GM21390 (cell line): ENCODE data around the gene ASB10.
A peak's percentile ranks its signal among the peaks of the same experiment; 100 is the strongest.

Experiments
- ATAC-seq: cut with Tn5 transposase; IDR thresholded peaks from one replicate; pipeline ENCODE4 v1.9.1; 2021; ENCODE audit not compliant: unreplicated experiment

The ASB10 gene

DNA sequence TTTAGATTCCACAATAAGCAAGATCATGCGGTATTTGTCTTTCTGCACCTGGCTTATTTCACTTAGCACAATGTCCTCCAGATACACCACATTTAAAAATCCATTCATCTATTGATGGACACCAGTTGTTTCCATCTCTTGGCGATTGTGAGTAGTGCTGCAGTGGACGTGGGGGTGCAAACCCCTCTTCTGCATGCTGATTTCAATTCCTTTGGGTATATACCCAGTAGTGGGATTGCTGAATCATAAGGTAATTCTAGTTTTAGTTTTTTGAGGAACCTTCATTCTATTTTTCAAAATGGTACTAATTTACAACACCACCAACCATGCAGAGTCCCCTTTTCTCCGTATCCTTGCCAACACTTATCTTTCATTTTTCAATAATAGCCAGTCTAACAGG, 2.0 kb upstream of the ASB10 start:
- no peak for ATAC-seq

DNA sequence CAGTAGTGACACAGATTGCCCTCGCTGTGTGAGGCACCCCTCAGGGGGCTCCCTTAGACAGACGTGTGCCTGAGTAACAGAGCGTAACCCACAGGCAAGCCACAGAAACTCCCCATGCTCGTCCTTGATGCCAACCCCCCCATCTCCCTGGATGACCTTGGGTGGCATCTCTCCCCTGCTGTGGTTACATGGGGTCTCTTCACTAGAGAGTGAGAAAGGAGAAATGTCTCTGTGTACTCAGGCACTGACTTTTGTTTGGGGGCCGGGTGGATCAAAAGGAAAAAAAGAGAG, 1.1 kb upstream of the ASB10 start:
- ATAC-seq = no peak

DNA sequence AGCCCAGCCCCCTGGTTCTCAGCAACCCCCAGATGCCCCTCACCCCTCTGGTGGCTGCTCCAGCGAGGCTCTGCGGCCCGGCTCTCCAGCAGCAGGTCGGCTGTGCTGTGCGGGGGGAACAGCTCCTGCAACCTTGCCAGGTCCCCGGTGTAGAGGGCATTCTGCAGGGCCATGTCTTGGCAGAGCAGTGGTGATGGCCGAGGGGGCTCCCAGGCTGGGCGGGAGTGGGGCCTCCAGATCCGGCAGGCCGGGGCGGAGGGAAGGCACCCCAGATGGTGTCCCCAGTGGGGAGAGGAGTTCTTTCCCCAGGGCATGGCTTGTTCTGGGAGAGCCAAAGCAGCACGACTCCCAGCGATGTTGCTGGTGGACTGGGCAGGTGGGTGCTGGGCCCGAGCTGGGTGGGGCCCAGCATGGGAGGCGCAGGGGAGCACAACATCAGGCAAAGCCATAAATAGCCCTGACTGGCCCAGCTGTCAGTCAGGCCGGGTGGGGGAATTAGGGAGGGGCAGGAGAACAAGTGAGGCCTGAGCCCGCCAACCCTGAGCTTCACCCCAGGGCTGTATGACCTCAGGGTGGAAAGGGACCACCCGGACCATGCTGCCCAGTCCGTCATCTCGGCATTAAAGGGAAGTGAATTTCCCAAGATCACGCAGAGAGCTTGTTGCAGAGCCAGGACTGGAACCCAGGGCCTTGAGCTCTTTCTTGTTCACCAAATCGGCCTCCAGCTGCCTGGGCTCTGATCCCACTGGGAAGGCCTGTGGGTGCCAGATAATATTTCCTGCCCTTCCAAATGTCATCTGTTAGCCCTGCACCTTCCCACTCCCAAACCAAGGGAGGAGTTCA, 580 bp upstream of the ASB10 start:
- ATAC-seq = no peak

DNA sequence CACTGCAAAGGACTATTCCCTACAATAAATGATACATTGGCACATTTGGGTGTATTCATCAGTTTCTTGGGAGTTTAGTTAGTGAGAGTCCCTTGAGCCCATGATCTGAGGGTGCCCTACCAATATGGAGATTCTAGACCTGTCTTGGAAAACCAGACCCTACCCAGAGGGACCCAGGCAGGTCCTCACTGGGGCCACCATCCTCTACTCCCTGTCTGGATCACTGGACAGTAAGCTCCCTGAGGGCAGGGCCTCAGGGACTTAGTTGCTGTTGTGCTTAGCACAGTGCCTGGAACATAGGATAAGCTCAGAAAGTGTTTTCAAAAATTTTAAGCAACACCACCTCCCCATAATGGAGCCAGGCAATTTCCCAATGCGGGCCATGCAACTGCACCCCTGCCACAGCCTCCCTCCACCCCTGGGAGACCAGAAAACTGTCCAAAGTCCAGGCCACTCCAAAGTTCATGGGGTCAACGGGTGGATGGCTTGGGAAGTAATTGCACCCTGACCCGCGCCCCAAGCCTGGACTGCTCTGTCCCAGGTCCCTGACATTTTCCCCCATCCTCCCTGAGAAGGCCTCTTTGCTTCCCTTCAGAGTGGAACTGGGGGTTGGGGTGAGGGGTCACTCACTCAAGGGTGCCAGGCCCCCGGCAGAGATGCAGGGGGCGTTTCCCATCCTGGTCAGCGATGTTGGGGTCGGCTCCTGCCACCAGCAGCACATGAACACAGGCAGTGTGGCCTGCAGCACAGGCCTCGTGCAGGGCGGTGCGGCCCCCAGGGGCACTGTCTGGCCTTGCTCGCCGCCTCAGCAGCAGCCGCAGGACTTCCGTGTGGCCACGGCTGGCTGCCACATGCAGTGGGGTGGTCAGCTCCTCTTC, 1.0 kb downstream of the ASB10 start:
- no peak for ATAC-seq

DNA sequence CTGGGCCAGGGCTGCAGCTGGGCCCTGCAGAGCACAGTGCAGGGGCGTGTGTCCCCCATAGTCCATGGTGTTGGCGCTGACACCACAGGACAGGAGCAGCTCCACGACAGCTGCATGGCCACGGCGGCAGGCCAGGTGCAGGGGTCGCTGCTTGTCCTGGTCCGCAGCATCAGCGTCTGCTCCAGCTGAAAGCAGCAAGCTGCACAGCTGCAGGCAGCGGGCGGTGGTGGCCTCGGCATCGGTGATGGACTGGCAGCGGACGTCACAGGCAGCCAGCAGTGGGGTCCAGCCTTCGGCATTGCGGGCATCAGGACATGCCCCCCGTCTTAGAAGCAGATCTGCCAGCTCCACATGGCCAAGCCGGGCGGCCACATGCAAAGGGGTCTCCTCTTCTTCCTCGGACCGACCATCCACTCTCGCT, 6.0 kb downstream of the ASB10 start:
- ATAC-seq = no peak

DNA sequence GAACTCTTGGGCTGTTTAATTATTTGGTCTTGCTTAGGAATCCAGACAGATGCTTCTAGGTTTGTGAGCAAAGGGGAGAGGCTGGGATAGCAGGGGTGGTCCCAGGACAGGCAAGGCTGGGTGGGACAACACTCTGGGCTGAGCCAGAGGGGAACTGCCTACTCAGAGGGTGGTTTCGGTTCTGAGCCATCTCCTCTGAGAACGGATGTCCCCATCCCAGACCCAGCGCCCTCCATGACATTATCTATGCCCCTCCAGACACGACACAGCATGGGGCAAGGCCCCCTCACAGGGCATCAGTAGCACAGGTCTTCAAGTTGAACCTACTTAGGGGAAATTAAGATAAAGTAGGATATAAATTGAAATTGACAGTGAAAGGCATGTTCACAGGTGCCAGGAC, 7.1 kb downstream of the ASB10 start:
- ATAC-seq = no peak

DNA sequence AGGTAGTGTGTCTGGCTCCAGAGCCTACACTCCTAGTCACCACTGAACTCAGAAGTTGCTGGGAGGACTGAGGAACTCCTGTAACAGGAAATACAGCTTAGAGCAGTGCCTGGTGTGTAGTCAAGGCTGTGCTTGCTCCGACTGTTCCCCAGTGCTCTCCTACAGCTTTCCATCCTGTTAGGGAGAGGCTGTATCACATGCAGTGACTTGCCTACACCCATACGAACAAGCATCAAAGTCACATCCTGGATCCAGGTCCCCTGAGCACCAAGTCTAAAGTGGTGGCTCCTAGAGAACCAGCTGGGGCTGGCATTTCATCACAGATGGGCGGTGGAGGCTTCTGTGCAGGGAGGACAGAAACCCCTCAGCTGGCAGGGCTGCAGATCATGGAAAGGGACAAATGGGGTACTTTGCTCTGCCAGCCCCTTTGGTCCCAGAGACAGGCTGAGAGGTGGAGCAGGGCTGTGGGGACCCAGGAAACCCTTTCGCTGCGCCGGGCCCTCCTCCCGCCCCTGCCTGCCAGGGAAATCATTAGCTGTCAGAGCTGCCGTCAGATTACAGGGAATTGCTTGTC, 7.7 kb downstream of the ASB10 start:
- no peak for ATAC-seq

DNA sequence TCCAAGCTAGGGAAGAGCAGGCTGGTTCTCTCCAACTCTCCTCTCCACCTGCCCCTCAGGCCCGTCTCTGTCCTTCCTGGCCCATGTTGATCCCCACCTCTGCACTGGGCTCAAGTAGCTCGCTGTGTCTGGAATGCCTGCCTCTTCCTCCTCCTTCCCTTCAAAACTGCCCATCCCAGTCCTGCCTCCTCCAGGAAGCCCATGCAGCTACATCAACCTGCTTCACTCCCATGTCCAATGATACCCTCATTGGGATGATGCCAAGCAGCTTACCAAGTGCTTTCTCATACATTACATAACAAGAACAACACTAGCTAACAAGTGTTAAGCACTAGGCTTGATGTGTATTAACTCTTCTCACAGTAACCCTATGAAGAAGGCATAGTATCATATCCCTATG, 8.2 kb downstream of the ASB10 start:
- no peak for ATAC-seq

DNA sequence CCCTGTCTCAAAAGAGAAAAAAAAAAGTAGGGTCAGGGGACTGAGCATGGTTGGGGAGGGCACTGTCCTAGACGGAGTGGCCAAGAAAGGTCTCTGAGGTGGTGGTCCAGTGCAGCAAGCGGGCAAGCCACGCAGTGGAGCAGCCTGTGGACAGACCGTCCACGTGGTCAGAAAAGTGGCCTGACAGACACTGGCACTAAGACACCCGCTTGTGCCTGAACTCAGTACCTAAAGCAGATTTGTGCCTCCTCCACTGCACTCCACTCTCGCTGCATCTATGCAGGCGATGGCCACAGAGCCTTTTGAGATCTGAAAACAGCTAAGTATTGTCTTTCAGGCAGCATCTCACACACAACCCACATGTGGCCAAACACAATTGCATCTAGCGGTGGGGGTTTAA, 8.8 kb downstream of the ASB10 start:
- ATAC-seq = no peak

DNA sequence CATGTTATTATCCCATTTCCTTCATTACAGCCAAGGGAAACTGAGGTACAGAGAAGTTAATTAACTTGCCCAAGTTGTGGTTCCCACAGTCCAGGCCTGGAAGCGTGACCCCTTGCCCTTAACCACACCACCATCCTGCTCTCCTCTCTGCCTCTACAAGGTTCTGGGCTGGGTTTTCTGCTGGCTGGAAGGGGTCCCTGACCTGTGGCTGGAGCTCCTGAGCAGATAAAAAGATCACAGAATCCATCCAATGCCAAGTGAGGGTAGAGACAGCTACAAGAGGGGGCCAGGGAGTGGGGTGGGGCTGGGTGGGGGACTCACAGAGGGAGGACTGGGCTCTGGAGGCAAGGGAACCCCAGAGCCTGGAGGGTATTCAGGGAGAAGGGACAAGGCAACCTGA, 9.7 kb downstream of the ASB10 start:
- ATAC-seq = no peak

DNA sequence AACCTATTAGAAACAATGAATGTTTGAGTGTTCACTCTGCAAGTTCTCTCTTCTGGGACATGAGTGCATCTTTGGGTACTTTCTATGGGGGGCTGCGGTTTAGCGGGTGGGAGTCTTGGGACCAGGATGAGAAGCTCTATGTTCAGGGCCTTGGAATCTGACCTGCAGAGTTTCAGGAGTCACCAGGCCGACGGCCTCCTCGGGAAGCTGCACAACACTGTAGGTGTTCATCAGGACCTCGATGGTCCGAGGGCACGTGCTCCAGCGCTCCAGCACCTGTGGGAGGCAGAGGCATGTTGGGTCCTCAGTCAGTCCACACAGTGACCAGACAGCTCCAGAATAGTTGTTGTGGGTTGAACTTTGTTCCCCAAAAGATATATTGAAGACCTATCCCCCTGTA, 10.6 kb downstream of the ASB10 start:
- no peak for ATAC-seq

DNA sequence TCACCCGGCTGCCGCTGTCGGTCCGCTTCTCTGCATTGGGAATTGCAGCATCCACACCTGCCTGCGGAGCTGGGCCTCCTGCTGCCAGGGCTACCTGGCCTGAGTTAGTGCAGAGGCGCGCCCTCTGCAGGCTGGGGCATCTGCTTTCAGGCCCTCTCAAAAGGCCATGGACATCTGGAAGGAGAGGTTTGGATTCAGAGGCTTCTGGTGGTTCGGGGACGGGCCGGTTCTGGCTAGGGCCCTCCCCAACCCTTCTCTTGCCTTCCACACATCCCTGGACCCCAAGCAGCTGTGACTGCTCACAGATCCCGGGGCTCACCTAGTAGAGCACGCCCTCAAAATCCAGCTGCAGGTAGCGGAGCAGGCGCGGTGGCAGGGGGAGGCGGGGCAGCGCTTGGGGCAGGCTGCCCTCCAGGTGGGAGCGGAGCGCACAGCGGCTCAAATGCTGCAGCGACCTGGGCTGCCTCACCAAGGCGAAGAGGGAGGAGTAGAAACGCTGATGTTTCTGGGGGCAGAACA, 11.2 kb downstream of the ASB10 start:
- no peak for ATAC-seq

DNA sequence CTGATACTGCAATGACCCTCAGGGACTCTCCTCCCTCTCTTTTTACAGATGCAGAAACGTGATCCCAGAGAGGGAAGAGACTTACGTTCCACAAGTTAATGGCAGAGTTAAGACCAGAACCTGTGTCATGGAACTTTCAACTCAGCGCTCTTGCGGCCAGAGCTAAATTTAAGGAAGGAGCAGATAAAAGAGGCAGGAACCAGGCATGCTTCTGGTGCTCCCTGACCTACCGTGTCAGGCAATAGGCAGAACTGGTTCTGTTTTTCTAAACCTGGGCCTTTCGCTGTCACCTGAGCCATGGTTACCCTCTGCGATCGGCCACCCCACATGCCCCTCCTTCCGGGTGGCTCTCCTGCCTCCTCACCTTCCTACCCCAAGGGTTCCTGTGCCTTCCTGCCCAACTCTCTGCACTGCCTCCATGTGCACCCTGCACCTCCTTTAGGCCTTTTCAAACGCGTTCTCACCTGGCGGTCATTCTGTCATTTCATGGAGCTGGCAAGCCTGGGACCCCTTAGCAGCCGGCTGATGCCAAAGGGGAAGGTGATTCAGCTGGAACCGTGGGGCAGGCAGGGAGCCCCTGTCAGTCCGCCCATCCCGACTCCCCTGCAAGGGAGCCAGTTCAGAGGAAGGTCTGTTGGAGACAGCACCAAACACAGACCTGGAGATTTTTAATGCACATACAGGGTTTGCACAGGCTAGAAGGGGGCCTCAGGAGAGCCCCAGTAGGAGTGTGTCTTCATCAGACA, 11.8 kb downstream of the ASB10 start:
- ATAC-seq = no peak

DNA sequence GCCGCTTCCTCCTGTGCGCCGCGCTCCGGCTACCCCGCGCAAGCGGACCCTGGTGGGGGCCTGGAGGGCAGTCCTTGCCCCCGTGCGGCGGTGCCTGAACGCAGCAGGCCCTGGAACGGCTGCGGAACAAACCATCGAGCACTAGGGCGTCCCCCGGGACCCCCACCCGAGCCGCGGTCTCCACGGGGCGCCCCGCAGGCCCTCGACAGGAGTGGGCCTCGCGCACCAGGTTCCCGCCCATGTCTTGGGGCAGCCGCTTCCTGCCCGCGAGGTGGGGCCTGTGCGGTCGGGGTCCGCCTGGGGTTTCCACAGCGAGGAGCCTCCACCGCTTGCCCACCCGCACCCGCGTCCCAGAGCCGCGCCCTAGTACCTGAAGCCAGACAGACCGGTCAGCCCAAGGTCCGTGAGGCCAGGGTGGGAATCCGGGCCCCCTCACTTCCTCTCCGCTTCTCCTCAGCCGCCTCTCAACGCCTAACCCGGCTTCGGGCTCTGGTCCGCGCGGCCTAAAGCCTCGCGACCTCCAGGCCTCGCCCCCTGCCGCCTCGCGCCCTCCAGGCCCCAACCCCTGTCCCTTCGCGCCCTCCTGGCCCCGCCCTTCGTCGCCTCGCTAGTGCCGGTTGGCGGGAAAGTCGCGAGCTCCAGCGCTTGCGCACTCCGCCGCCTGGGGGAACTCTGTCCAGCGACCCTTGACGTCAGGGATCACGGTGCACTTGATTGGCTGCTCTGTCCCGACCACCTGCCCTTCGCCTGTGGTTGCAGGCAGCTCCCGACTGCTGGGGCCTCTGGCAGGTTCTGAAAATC, 12.6 kb downstream of the ASB10 start:
- ATAC-seq = no peak

DNA sequence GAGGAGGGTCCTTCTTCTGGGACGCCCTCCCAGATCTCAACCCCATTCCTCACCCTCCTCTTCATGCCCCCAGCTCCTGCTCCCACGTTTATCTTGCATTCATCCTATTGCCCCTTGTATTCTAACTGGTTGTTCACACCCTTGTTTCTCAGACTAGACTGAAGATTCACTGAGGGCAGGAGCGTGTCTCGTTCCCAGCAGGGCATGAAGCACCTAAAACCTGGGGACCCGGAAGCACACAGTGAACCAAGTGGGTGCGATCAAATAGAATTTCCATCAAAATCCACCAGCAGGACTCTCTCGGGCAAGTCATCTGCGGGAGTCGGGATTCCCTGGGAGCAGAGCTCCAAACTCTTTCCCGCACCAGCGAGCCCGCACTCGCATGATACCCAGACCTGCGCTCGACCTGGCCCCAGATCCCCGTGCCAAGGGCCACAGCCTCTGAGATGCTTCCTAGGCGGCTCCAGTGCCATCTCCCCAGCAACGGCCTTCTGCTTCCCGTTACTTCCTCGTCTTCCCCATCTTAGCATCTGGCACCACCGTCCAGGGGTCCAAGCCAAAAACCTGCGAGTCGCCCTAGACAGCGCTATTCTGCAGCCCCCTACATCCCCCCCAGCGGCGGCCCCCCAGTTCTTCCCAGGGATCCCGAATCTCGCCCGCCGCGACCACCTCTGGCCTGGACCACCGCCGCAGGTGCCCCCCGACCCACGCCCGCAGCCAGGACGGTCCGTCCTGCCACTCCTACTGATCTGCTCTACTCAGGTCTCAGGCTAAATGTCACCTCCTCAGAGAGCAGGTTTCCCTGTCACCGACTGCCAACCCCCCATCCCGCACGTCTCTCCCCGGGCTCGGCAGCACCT, 13.4 kb downstream of the ASB10 start:
- ATAC-seq = no peak

DNA sequence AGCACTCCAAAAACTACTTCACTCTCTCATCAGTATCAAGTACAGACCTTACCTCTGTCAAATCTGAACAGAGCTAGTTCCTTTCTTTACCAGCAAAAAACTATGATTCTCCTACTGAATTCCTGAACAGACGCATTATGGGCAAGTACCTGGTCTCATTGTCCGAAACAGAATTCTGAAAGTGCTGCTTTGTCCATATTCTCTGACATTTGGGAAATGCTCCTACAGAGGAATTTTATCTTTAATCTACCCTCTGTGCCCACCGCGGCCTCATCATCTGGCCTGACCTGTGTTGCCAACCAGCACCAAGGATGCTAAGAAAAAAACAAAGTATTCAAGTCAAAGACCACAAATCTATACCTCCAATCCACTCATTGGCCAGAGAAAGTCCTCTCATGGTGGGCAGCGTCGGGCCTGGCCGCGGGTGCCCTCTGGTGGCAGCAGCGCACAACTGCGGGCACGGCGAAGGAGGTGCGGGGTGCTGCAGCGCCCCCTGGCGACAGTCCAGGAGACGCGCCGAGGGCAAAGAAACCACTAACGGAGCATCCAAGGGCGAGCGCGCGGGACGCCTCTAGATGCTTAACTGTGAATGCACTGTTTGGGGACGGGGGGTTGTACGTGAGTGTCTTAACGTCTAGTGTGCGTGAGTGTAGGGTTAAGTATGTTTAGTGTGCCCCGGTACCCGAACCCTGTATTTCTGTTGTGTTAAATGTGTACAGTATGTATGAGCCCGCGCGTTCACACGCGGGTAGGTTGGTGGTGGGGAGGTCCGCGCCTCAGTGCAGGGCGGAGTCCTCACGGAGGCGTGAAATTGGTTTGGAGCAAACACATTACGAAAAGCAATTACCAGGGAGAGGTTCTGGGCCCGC, 14.5 kb downstream of the ASB10 start:
- ATAC-seq = peak; percentile 78

DNA sequence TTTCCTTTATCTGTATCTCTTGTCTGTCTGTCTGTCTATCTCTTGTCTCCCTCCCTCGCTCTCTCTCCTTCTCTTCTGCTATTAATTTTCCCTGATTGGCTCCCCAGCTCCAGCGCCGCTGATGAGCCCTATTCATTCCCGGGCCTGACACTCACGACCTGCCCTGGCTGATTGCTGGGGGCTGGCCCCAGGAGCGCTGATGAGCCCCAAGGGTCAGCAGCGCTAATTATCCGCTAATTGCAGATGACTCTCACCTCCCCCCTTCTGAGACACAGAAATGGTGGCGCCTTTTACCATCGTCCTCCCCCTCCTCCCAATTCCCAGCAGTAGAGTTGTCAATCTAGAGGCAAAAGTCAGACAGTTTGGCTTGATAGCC, 18.3 kb downstream of the ASB10 start:
- no peak for ATAC-seq

DNA sequence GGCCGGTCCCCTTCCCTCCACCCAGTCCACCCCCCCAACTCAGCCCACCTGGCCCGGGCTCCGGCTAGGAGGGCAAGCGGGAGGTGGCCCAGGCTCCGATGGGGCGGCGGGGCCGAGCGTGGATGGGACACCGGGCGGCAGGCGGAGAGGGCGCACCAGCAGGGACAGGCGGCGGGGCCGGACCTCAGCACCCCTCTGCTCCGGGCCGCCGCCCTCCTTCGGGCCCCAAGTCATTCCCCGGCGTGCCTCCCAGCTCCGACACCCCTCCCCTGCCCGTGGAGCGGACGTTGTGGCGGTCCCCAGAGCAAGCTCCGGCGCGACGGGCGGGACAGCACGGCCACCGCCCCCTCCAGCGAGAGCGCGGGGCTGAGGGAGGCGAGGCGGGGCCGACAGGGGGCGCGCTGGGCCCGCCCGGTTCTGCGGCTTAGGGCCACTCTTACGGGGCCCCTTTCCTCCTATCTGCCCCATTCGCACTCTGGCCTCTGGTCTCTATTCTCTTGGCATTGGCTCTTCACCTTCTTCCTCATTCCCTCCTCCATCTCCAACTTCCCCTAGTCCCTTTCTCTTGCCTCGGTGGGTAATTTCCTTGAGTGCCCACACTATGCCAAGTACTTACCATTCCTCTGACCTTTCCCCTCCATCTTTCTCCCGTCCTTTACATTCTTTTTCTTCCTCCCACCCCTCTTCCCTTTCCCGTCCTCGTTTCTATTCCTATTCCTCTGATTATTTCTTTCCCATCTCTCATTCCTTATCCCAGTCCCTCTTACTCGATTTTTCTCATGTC, 18.9 kb downstream of the ASB10 start:
- peak; percentile 53 for ATAC-seq
